Fibroblast of lung (primary cell): ENCODE data around the gene USP47. TPM values are rescaled to one million over a fixed set of nuclear protein-coding genes. Genes with fewer than 3 reads are reported as not detected.

Experiments used
- DNase-seq, 2 donors: peaks; one replicate each; pipeline versions ENCODE4 v3.0.0 to v3.0.0-alpha.2; 2010; ENCODE audit warnings: low read depth in 2 of 2
- H2AFZ ChIP-seq: 2 replicates; pipeline ENCODE4 v1.5.1; 2012; ENCODE audit warnings: low read length, control low read depth, inconsistent platforms
- H3K27ac ChIP-seq: 2 replicates; pipeline ENCODE4 v1.5.1; 2011; ENCODE audit warnings: low read length, control low read depth; ENCODE audit not compliant: insufficient read depth
- H3K27me3 ChIP-seq: 2 replicates; pipeline ENCODE4 v1.5.1; 2011; ENCODE audit warnings: mild to moderate bottlenecking, low read length; ENCODE audit not compliant: control insufficient read depth, insufficient read depth
- H3K36me3 ChIP-seq: 2 replicates; pipeline ENCODE4 v1.5.1; 2011; ENCODE audit warnings: low read length; ENCODE audit not compliant: control insufficient read depth, insufficient read depth
- H3K4me1 ChIP-seq: 2 replicates; pipeline ENCODE4 v1.5.1; 2011; ENCODE audit warnings: low read length; ENCODE audit not compliant: control insufficient read depth, insufficient read depth; ENCODE audit errors: extremely low read depth
- H3K4me2 ChIP-seq: 2 replicates; pipeline ENCODE4 v1.5.1; 2011; ENCODE audit warnings: low read length, control low read depth; ENCODE audit not compliant: insufficient read depth; ENCODE audit errors: extremely low read depth
- H3K4me3 ChIP-seq, 4 experiments: fragments of 200-600 bp in 1 of 4; sonication (generic) in 1 of 4; replicated peaks in 1 of 4; 2 replicates each; pipeline ENCODE4 v1.5.1; 2011 to 2016; ENCODE audit warnings: low read length in 4 of 4, low read depth in 3 of 4, mild to moderate bottlenecking in 3 of 4, control low read depth in 2 of 4, inconsistent platforms in 1 of 4, mixed read lengths in 1 of 4; ENCODE audit not compliant: insufficient read depth in 1 of 4; ENCODE audit errors: control extremely low read depth in 1 of 4
- H3K79me2 ChIP-seq: 2 replicates; pipeline ENCODE4 v1.5.1; 2012; ENCODE audit warnings: mild to moderate bottlenecking, low read length, inconsistent platforms; ENCODE audit not compliant: control insufficient read depth, insufficient read depth
- H3K9ac ChIP-seq: 2 replicates; pipeline ENCODE4 v1.5.1; 2011; ENCODE audit warnings: mild to moderate bottlenecking, low read length, control low read depth; ENCODE audit not compliant: insufficient read depth
- H3K9me3 ChIP-seq: 2 replicates; pipeline ENCODE4 v1.5.1; 2012; ENCODE audit warnings: low read depth, low read length; ENCODE audit not compliant: control insufficient read depth, insufficient read depth
- H4K20me1 ChIP-seq: 2 replicates; pipeline ENCODE4 v1.5.1; 2011; ENCODE audit warnings: low read length; ENCODE audit not compliant: control insufficient read depth, insufficient read depth; ENCODE audit errors: extremely low read depth
- EZH2 ChIP-seq: IDR thresholded peaks from 2 replicates; pipeline ENCODE4 v1.5.1; 2012; ENCODE audit warnings: low read length, control low read depth, mild to moderate bottlenecking; ENCODE audit errors: missing control alignments
- polyA plus RNA-seq, 2 donors: library from polyadenylated mRNA; depleted of rRNA in 1 of 2; stranded (reverse) in 1 of 2; unstranded in 1 of 2; fragments of >200 nt; gene quantifications; 2 replicates each; pipeline ENCODE4 v1.2.1, GENCODE V29; 2011 to 2012; ENCODE audit warnings: missing spikeins in 1 of 2
- total RNA-seq: library from RNA; depleted of rRNA; stranded (reverse); fragments of >200 nt; gene quantifications from 2 replicates; pipeline ENCODE4 v1.2.1, GENCODE V29; 2014
- TF ChIP-seq, protein P1 (sequence below), 2 donors: IDR thresholded peaks in 1 of 2; conservative IDR thresholded peaks in 1 of 2; 1 replicate in 1 of 2; 2 replicates in 1 of 2; pipeline ENCODE4 v1.5.1; 2011 to 2012; ENCODE audit warnings: low read length in 2 of 2, control low read depth in 1 of 2, inconsistent platforms in 1 of 2, low read depth in 1 of 2, mild to moderate bottlenecking in 1 of 2

The USP47 gene
- total and polyA plus RNA-seq, 2 donors (not counting 1 experiment from before 2014, with no cell fraction given) = 40.3 to 162 TPM

DNA sequence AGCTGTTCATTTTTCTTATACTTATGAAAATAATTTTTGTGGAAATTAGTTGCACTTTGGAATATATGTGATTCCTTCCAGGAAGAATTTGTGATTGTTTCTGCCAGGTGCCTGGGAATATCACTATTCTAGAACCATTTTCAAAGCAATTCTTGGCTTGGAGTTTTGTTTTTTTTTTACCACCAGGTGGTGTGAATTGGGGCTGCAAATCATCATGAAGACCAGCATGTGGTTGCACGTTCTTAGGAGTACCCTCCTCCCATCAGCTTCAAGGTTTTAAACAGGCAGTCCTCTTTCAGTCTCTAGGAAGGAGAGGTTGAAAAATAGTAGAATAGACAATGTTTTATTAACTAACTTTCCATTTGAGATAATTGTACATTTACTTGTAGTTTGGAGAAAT, 25.9 kb downstream of the USP47 start:
- no peak overlapping the region for H3K27ac ChIP-seq
- peaks cover 92% of the 10 kb centered on the region for H3K79me2 ChIP-seq
- no peaks in the 10 kb centered on the region for H3K4me1 ChIP-seq
- H3K4me3 ChIP-seq = no peak overlapping the region
- peaks cover 7% of the 10 kb centered on the region for H4K20me1 ChIP-seq
- TF ChIP-seq, protein P1, sequence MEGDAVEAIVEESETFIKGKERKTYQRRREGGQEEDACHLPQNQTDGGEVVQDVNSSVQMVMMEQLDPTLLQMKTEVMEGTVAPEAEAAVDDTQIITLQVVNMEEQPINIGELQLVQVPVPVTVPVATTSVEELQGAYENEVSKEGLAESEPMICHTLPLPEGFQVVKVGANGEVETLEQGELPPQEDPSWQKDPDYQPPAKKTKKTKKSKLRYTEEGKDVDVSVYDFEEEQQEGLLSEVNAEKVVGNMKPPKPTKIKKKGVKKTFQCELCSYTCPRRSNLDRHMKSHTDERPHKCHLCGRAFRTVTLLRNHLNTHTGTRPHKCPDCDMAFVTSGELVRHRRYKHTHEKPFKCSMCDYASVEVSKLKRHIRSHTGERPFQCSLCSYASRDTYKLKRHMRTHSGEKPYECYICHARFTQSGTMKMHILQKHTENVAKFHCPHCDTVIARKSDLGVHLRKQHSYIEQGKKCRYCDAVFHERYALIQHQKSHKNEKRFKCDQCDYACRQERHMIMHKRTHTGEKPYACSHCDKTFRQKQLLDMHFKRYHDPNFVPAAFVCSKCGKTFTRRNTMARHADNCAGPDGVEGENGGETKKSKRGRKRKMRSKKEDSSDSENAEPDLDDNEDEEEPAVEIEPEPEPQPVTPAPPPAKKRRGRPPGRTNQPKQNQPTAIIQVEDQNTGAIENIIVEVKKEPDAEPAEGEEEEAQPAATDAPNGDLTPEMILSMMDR (conservative IDR thresholded peaks at IDR 0.05 in 1 of 2, IDR thresholded peaks at IDR 0.05 in 1 of 2; ENCODE audit: low read depth in 1 of 2, low read length in 2 of 2) = no peak
- TF ChIP-seq EZH2 = no peak
- H3K4me2 ChIP-seq = no peak overlapping the region
- no peak overlapping the region for H3K9ac ChIP-seq
- no peaks in the 10 kb centered on the region for H3K9me3 ChIP-seq
- H3K36me3 ChIP-seq = no peaks in the 10 kb centered on the region
- H3K27me3 ChIP-seq = no peaks in the 10 kb centered on the region
- H2AFZ ChIP-seq = no peak overlapping the region
- DNase-seq = no peak

DNA sequence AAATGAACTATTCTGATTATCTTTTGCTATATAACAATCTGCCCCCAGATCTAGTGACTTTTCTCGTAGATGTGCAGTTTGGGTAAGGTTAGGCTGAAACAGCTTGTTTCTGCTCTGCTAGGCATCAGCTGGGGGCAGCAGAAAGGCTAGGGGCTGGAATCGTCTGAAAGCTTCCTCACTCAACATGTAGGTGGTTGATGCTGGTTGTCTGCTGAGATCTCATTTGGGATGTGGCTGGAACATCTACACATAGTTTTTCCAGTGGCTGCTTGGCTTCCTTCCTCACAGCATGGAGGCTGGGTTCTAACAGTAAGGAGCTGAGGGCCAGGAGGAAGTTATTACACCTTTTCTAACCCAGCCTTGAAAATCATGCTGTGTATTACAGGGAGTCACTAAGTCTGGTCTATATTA, 30.2 kb downstream of the USP47 start:
- Histone ChIP-seq H2AFZ (no peak overlapping the region), H3K9ac (no peak overlapping the region), H3K9me3 (no peaks in the 10 kb centered on the region), H3K4me1 (no peaks in the 10 kb centered on the region), H3K36me3 (no peaks in the 10 kb centered on the region), H3K27ac (no peak overlapping the region), H3K79me2 (peaks cover 79% of the 10 kb centered on the region), H3K27me3 (no peaks in the 10 kb centered on the region), H3K4me2 (no peak overlapping the region), H4K20me1 (peaks cover 7% of the 10 kb centered on the region), H3K4me3 (no peak overlapping the region)
- TF ChIP-seq, protein P1 (conservative IDR thresholded peaks at IDR 0.05 in 1 of 2, IDR thresholded peaks at IDR 0.05 in 1 of 2; ENCODE audit: low read depth in 1 of 2, low read length in 2 of 2) = no peak
- TF ChIP-seq EZH2 = no peak
- no peak for DNase-seq

DNA sequence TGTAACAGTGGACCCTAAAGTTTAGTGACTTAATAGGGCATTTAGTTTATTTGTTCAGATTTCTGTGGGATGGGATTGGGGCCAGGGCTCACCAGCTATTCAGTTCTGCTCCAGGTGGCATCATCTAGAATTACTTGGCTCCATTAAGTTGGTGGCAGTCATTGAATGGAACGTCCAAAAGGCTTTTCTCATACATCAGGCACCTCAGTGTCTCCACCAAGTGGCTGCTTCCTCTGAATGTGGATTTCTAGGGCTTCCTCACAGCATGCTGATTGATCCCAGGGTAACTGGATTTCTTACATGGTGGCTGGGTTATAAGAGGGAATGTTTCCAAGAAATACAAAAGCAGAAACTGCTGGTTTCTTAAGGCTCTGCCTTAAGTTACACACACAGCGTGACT, 34.7 kb downstream of the USP47 start:
- Histone ChIP-seq H3K9ac (no peak overlapping the region), H3K27me3 (no peaks in the 10 kb centered on the region), H3K9me3 (no peaks in the 10 kb centered on the region), H4K20me1 (peaks cover 4% of the 10 kb centered on the region), H3K4me1 (no peaks in the 10 kb centered on the region), H3K4me3 (no peak overlapping the region), H3K79me2 (peaks cover 66% of the 10 kb centered on the region), H2AFZ (no peak overlapping the region), H3K27ac (no peak overlapping the region), H3K36me3 (no peaks in the 10 kb centered on the region), H3K4me2 (no peak overlapping the region)
- no peak for TF ChIP-seq EZH2
- TF ChIP-seq, protein P1 (conservative IDR thresholded peaks at IDR 0.05 in 1 of 2, IDR thresholded peaks at IDR 0.05 in 1 of 2; ENCODE audit: low read depth in 1 of 2, low read length in 2 of 2) = peak in 1 of 2 donors; percentile 35
- DNase-seq = no peak
